C4-2B (cell line): Measurements from ENCODE around the gene UNG.

Experiments used
- ZFX ChIP-seq: fragments of 450-650 bp; IDR thresholded peaks from 2 replicates; pipeline ENCODE4 v1.6.1; 2017
- TF ChIP-seq, protein P1 (sequence below): fragments of 450-650 bp; conservative IDR thresholded peaks from 2 replicates; pipeline ENCODE4 v1.5.1; 2017; ENCODE audit warnings: mild to moderate bottlenecking

DNA sequence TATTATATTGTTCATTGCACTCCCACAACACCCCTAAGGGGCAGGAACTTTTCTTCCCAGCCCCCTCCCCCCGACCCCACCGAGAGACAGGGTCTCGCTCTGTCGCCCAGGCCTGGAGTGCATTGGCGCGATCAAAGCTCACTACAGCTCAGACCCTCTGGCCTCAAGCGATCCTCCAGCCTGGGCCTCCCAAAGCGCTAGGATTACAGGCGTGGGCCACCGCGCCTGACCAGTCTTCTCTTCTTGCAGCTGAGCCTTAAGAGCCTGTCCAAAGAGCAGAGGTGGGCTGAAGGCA lies 310 bp upstream of the UNG start:
- TF ChIP-seq, protein P1, sequence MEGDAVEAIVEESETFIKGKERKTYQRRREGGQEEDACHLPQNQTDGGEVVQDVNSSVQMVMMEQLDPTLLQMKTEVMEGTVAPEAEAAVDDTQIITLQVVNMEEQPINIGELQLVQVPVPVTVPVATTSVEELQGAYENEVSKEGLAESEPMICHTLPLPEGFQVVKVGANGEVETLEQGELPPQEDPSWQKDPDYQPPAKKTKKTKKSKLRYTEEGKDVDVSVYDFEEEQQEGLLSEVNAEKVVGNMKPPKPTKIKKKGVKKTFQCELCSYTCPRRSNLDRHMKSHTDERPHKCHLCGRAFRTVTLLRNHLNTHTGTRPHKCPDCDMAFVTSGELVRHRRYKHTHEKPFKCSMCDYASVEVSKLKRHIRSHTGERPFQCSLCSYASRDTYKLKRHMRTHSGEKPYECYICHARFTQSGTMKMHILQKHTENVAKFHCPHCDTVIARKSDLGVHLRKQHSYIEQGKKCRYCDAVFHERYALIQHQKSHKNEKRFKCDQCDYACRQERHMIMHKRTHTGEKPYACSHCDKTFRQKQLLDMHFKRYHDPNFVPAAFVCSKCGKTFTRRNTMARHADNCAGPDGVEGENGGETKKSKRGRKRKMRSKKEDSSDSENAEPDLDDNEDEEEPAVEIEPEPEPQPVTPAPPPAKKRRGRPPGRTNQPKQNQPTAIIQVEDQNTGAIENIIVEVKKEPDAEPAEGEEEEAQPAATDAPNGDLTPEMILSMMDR: no peak
- TF ChIP-seq ZFX: no peak
